Mesenchymal stem cell (in vitro differentiated cells and primary cell): ENCODE results near the gene STRN.
A peak's percentile ranks its signal among the peaks of the same experiment; 100 is the strongest.
"Not testable (repeated sequence)": the region's sequence is repeated elsewhere in the genome, so short reads cannot be mapped to it uniquely, and the experiment has no call there.

Source experiments
- DNase-seq: peaks from one replicate; pipeline ENCODE4 v3.0.0-alpha.2; 2013
- H2AFZ ChIP-seq: one replicate; pipeline ENCODE4 v1.6.1; 2013; ENCODE audit warnings: low read depth, mild to moderate bottlenecking, control low read depth, inconsistent platforms, low read length, moderate library complexity
- H2AK5ac ChIP-seq: 2 replicates; pipeline ENCODE4 v1.6.1; 2013; ENCODE audit warnings: low read length, moderate library complexity, mild to moderate bottlenecking, inconsistent platforms; ENCODE audit not compliant: severe bottlenecking
- H2BK120ac ChIP-seq: one replicate; pipeline ENCODE4 v1.6.1; 2013; ENCODE audit warnings: low read depth, mild to moderate bottlenecking, inconsistent platforms, low read length, moderate library complexity
- H2BK12ac ChIP-seq, 2 experiments: one replicate each; pipeline ENCODE4 v1.6.1; 2013; ENCODE audit warnings: inconsistent platforms in 2 of 2, low read length in 2 of 2, mild to moderate bottlenecking in 2 of 2, moderate library complexity in 2 of 2, control low read depth in 1 of 2
- H2BK15ac ChIP-seq: one replicate; pipeline ENCODE4 v1.6.1; 2013; ENCODE audit warnings: mild to moderate bottlenecking, low read depth, inconsistent platforms; ENCODE audit not compliant: poor library complexity, severe bottlenecking
- H2BK5ac ChIP-seq: 2 replicates; pipeline ENCODE4 v1.6.1; 2013; ENCODE audit warnings: low read depth, mild to moderate bottlenecking, low read length, control low read depth, inconsistent platforms; ENCODE audit not compliant: poor library complexity, severe bottlenecking
- H3K14ac ChIP-seq, 2 experiments: one replicate each; pipeline ENCODE4 v1.6.1; 2013; ENCODE audit warnings: inconsistent platforms in 2 of 2, low read length in 2 of 2, control low read depth in 1 of 2, mild to moderate bottlenecking in 1 of 2, moderate library complexity in 1 of 2
- H3K18ac ChIP-seq, 2 experiments: one replicate each; pipeline ENCODE4 v1.6.1; 2013; ENCODE audit warnings: inconsistent platforms in 2 of 2, low read length in 2 of 2, control low read depth in 1 of 2, low read depth in 1 of 2, mild to moderate bottlenecking in 1 of 2
- H3K23ac ChIP-seq, 2 experiments: one replicate each; pipeline ENCODE4 v1.6.1; 2013; ENCODE audit warnings: inconsistent platforms in 2 of 2, low read length in 2 of 2, mild to moderate bottlenecking in 2 of 2, moderate library complexity in 2 of 2, control low read depth in 1 of 2
- H3K27ac ChIP-seq: 2 replicates; pipeline ENCODE4 v1.5.1; 2013; ENCODE audit warnings: mild to moderate bottlenecking, moderate library complexity, low read length, control low read depth, inconsistent platforms; ENCODE audit not compliant: poor library complexity, severe bottlenecking
- H3K27me3 ChIP-seq, 2 experiments: 2 replicates each; pipeline versions ENCODE4 v1.6.1 to v1.7.0; 2013; ENCODE audit warnings: low read length in 2 of 2, mild to moderate bottlenecking in 2 of 2, moderate library complexity in 2 of 2, control low read depth in 1 of 2, inconsistent platforms in 1 of 2; ENCODE audit not compliant: control insufficient read depth in 1 of 2, insufficient read depth in 1 of 2
- H3K36me3 ChIP-seq, 2 experiments: 2 replicates each; pipeline versions ENCODE4 v1.6.1 to v1.7.0; 2013; ENCODE audit warnings: low read length in 2 of 2, control low read depth in 1 of 2, inconsistent platforms in 1 of 2, low read depth in 1 of 2, mild to moderate bottlenecking in 1 of 2; ENCODE audit not compliant: insufficient read depth in 2 of 2, control insufficient read depth in 1 of 2
- H3K4ac ChIP-seq, 2 experiments: one replicate each; pipeline ENCODE4 v1.6.1; 2013; ENCODE audit warnings: inconsistent platforms in 2 of 2, low read length in 2 of 2, mild to moderate bottlenecking in 2 of 2, moderate library complexity in 2 of 2, control low read depth in 1 of 2, low read depth in 1 of 2
- H3K4me1 ChIP-seq: 2 replicates; pipeline ENCODE4 v1.6.1; 2013; ENCODE audit warnings: low read depth, low read length, control low read depth; ENCODE audit not compliant: control insufficient read depth, insufficient read depth
- H3K4me2 ChIP-seq: 2 replicates; pipeline ENCODE4 v1.6.1; 2013; ENCODE audit warnings: low read length, mild to moderate bottlenecking, inconsistent platforms; ENCODE audit not compliant: poor library complexity, severe bottlenecking
- H3K4me3 ChIP-seq, 2 experiments: 2 replicates each; pipeline versions ENCODE4 v1.5.1 to v1.7.0; 2013; ENCODE audit warnings: low read length in 2 of 2, mild to moderate bottlenecking in 2 of 2, control low read depth in 1 of 2, low read depth in 1 of 2; ENCODE audit not compliant: insufficient read depth in 1 of 2
- H3K79me1 ChIP-seq: replicated peaks from 2 replicates; pipeline ENCODE4 v1.6.1; 2013; ENCODE audit warnings: mild to moderate bottlenecking, control low read depth, low read length, inconsistent platforms; ENCODE audit not compliant: poor library complexity, severe bottlenecking
- H3K9ac ChIP-seq: 2 replicates; pipeline ENCODE4 v1.7.0; 2013; ENCODE audit warnings: mild to moderate bottlenecking, low read length, moderate library complexity
- H3K9me3 ChIP-seq: 2 replicates; pipeline ENCODE4 v1.7.0; 2013; ENCODE audit warnings: mild to moderate bottlenecking, low read length; ENCODE audit not compliant: control insufficient read depth
- H4K8ac ChIP-seq: one replicate; pipeline ENCODE4 v1.6.1; 2013; ENCODE audit warnings: inconsistent platforms, mild to moderate bottlenecking, low read length, moderate library complexity
- H4K91ac ChIP-seq: one replicate; pipeline ENCODE4 v1.6.1; 2013; ENCODE audit warnings: mild to moderate bottlenecking, low read length, inconsistent platforms
- WGBS: methylation state at CpG from one replicate; pipeline ENCODE4 v1.1.7; 2013; ENCODE audit warnings: mixed read lengths; 5-methylcytosine and 5-hydroxymethylcytosine counted together

Gene STRN

GRCh38 chr2:36931688-36932087 is 34.6 kb downstream of the STRN start:
- H4K8ac ChIP-seq, H3K14ac ChIP-seq, H2BK15ac ChIP-seq, H2AFZ ChIP-seq, H3K79me1 ChIP-seq, H2AK5ac ChIP-seq, H3K4me1 ChIP-seq, H3K4me2 ChIP-seq, H3K4ac ChIP-seq, H2BK120ac ChIP-seq, H3K27ac ChIP-seq, H3K36me3 ChIP-seq, DNase-seq, H3K27me3 ChIP-seq, H2BK5ac ChIP-seq, H3K4me3 ChIP-seq, H2BK12ac ChIP-seq, H3K9me3 ChIP-seq, H4K91ac ChIP-seq, H3K18ac ChIP-seq, H3K23ac ChIP-seq: not testable (repeated sequence)
- WGBS: 95% methylated on average over 6 of the region's 6 CpGs
- H3K9ac ChIP-seq: peak overlapping the region; percentile 75

- H3K18ac ChIP-seq, H4K91ac ChIP-seq, H2AK5ac ChIP-seq, H3K4ac ChIP-seq, H3K4me3 ChIP-seq, H3K4me1 ChIP-seq, H3K9me3 ChIP-seq, H3K14ac ChIP-seq, H2BK120ac ChIP-seq, H3K36me3 ChIP-seq, H2BK5ac ChIP-seq, H3K27me3 ChIP-seq, H4K8ac ChIP-seq, H3K23ac ChIP-seq, H2AFZ ChIP-seq, H3K79me1 ChIP-seq, H2BK15ac ChIP-seq, H2BK12ac ChIP-seq: not testable (repeated sequence)
- DNase-seq: peak; percentile 38
- H3K9ac ChIP-seq: peak overlapping the region; percentile 75
- H3K4me2 ChIP-seq: peak overlapping the region; percentile 9
- 84% methylated on average over 4 of the region's 7 CpGs for WGBS
- H3K27ac ChIP-seq: peak overlapping the region; percentile 61
Measured at GRCh38 chr2:36930787-36931410, 35.4 kb downstream of the STRN start.

- not testable (repeated sequence) for H3K14ac ChIP-seq, H4K8ac ChIP-seq, H3K4me3 ChIP-seq, H2BK12ac ChIP-seq, H2BK5ac ChIP-seq, H3K9ac ChIP-seq, H2BK120ac ChIP-seq, H3K27ac ChIP-seq, H3K9me3 ChIP-seq, H3K4ac ChIP-seq, H4K91ac ChIP-seq, H3K27me3 ChIP-seq, H3K4me2 ChIP-seq, H2AFZ ChIP-seq, H2BK15ac ChIP-seq, H3K36me3 ChIP-seq, H2AK5ac ChIP-seq, H3K23ac ChIP-seq, H3K18ac ChIP-seq, H3K4me1 ChIP-seq, H3K79me1 ChIP-seq
- WGBS: 100% methylated on average over 1 of the region's 5 CpGs
- DNase-seq: peak; percentile 50
Measured at GRCh38 chr2:36926175-36927132, 39.9 kb downstream of the STRN start.

GRCh38 chr2:36922629-36923028 is 43.7 kb downstream of the STRN start:
- H3K4me2 ChIP-seq, H4K91ac ChIP-seq, H3K23ac ChIP-seq, H2BK12ac ChIP-seq, H3K4ac ChIP-seq, H3K79me1 ChIP-seq, DNase-seq, H3K9me3 ChIP-seq, H3K9ac ChIP-seq, H2AK5ac ChIP-seq, H2BK5ac ChIP-seq, H3K4me3 ChIP-seq, H3K27me3 ChIP-seq, H2BK15ac ChIP-seq, H3K27ac ChIP-seq, H4K8ac ChIP-seq, H2AFZ ChIP-seq, H3K14ac ChIP-seq, H2BK120ac ChIP-seq, H3K4me1 ChIP-seq, H3K18ac ChIP-seq, H3K36me3 ChIP-seq: not testable (repeated sequence)
- WGBS: 97% methylated on average over 10 of the region's 10 CpGs
